ENCODE data around the gene C6orf89. TPM values are rescaled to one million over a fixed set of nuclear protein-coding genes. Genes with fewer than 3 reads are reported as not detected.
A peak's percentile ranks its signal among the peaks of the same experiment; 100 is the strongest.

The C6orf89 gene
- total RNA-seq, 1 experiment from 2014 or later = 13.2 TPM

DNA sequence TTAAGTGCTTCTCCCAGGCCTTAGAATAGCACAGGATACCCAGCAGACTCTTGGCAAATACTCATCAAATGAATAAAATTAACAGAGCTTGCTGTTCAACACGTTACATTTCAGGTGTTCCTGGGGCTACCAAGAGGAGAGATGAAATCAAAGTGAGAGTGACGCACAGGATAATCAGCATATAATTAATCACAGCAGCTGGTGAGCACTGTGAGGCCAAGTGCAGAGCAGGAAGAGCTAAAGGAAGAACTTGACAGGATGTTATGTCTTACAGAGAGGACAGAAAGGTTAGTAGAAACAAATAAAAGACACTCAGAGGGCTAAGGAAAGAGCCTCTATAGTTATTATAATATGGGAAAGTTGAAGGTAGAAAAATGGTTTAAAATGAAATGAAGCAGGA is 19.9 kb upstream of the C6orf89 start:
- peaks cover 67% of the 10 kb centered on the region for H3K36me3 Mint-ChIP-seq
- TF ChIP-seq, protein P1, sequence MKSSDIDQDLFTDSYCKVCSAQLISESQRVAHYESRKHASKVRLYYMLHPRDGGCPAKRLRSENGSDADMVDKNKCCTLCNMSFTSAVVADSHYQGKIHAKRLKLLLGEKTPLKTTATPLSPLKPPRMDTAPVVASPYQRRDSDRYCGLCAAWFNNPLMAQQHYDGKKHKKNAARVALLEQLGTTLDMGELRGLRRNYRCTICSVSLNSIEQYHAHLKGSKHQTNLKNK (CRISPR knock-in tag; IDR thresholded peaks at IDR 0.05) = no peak
- no peak for TF ChIP-seq SOX15 (CRISPR knock-in tag; IDR thresholded peaks at IDR 0.05)
- no peak for TF ChIP-seq ZNF232 (CRISPR knock-in tag; IDR thresholded peaks at IDR 0.05)
- TF ChIP-seq, protein P2, sequence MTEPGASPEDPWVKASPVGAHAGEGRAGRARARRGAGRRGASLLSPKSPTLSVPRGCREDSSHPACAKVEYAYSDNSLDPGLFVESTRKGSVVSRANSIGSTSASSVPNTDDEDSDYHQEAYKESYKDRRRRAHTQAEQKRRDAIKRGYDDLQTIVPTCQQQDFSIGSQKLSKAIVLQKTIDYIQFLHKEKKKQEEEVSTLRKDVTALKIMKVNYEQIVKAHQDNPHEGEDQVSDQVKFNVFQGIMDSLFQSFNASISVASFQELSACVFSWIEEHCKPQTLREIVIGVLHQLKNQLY (CRISPR knock-in tag; IDR thresholded peaks at IDR 0.05) = no peak
- no peak for TF ChIP-seq NR3C1 (CRISPR knock-in tag; conservative IDR thresholded peaks at IDR 0.05; ENCODE audit: low read depth)
- TF ChIP-seq ZNF138 (CRISPR knock-in tag; conservative IDR thresholded peaks at IDR 0.05) = no peak
- TF ChIP-seq ZNF317 (CRISPR knock-in tag; IDR thresholded peaks at IDR 0.05; ENCODE audit: borderline replicate concordance, low read depth) = no peak
- TF ChIP-seq, protein P3, sequence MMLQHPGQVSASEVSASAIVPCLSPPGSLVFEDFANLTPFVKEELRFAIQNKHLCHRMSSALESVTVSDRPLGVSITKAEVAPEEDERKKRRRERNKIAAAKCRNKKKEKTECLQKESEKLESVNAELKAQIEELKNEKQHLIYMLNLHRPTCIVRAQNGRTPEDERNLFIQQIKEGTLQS (CRISPR knock-in tag; conservative IDR thresholded peaks at IDR 0.05) = no peak
- TF ChIP-seq, protein P4, sequence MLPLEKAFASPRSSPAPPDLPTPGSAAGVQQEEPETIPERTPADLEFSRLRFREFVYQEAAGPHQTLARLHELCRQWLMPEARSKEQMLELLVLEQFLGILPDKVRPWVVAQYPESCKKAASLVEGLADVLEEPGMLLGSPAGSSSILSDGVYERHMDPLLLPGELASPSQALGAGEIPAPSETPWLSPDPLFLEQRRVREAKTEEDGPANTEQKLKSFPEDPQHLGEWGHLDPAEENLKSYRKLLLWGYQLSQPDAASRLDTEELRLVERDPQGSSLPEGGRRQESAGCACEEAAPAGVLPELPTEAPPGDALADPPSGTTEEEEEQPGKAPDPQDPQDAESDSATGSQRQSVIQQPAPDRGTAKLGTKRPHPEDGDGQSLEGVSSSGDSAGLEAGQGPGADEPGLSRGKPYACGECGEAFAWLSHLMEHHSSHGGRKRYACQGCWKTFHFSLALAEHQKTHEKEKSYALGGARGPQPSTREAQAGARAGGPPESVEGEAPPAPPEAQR (CRISPR knock-in tag; IDR thresholded peaks at IDR 0.05) = no peak
- TF ChIP-seq IRF1 (CRISPR knock-in tag; IDR thresholded peaks at IDR 0.05) = no peak
- TF ChIP-seq TEAD4 (CRISPR knock-in tag; IDR thresholded peaks at IDR 0.05) = no peak
- no peak for TF ChIP-seq JUN (CRISPR knock-in tag; IDR thresholded peaks at IDR 0.05)
- no peak for TF ChIP-seq USF1 (CRISPR knock-in tag; IDR thresholded peaks at IDR 0.05)
- no peaks in the 10 kb centered on the region for H3K9me3 Mint-ChIP-seq
- H3K27me3 Mint-ChIP-seq (ENCODE audit: low read depth) = no peaks in the 10 kb centered on the region
- no peak for DNase-seq (ENCODE audit: low spot score)
- no peak overlapping the region for H3K4me3 Mint-ChIP-seq
- ChIA-PET POLR2A (no interaction called here), CTCF (no interaction called here)
- H3K4me1 Mint-ChIP-seq = peaks cover 31% of the 10 kb centered on the region
- no peak overlapping the region for H3K27ac Mint-ChIP-seq
- ATAC-seq = no peak

- POLR2A ChIA-PET = no interaction called here
- Mint-ChIP-seq H3K36me3 (peaks cover 63% of the 10 kb centered on the region), H3K4me1 (peaks cover 30% of the 10 kb centered on the region), H3K27me3 (ENCODE audit: low read depth) (no peaks in the 10 kb centered on the region), H3K9me3 (no peaks in the 10 kb centered on the region), H3K27ac (peak overlapping the region; percentile 80), H3K4me3 (no peak overlapping the region)
- no peak for ATAC-seq
- CTCF ChIA-PET = interaction anchor here (0.7 to 1.3 kb wide), 2 partner anchors 8 to 85 kb away, joined by 3 read pairs; no protein-coding TSS in a partner anchor
- no peak for DNase-seq (ENCODE audit: low spot score)
- TF ChIP-seq ZNF671 (CRISPR knock-in tag; IDR thresholded peaks at IDR 0.05) (no peak), FOXP4 (CRISPR knock-in tag; IDR thresholded peaks at IDR 0.05) (no peak), E2F4 (CRISPR knock-in tag; IDR thresholded peaks at IDR 0.05; ENCODE audit: borderline replicate concordance, low read depth) (no peak), SP1 (CRISPR knock-in tag; conservative IDR thresholded peaks at IDR 0.05) (no peak), ZNF138 (CRISPR knock-in tag; conservative IDR thresholded peaks at IDR 0.05) (no peak), PRRX2 (CRISPR knock-in tag; IDR thresholded peaks at IDR 0.05) (no peak), IRF1 (CRISPR knock-in tag; IDR thresholded peaks at IDR 0.05) (no peak), OVOL2 (CRISPR knock-in tag; IDR thresholded peaks at IDR 0.05; ENCODE audit: borderline replicate concordance) (no peak), USF2 (CRISPR knock-in tag; IDR thresholded peaks at IDR 0.05) (no peak), FOXK1 (CRISPR knock-in tag; IDR thresholded peaks at IDR 0.05) (no peak), CBFB (CRISPR knock-in tag; IDR thresholded peaks at IDR 0.05; ENCODE audit: low read depth) (no peak)
- TF ChIP-seq, protein P5, sequence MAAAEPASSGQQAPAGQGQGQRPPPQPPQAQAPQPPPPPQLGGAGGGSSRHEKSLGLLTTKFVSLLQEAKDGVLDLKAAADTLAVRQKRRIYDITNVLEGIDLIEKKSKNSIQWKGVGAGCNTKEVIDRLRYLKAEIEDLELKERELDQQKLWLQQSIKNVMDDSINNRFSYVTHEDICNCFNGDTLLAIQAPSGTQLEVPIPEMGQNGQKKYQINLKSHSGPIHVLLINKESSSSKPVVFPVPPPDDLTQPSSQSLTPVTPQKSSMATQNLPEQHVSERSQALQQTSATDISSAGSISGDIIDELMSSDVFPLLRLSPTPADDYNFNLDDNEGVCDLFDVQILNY (CRISPR knock-in tag; IDR thresholded peaks at IDR 0.05) = no peak
Observed at GRCh38 chr6:36867471-36868224, 18.1 kb upstream of the C6orf89 start.

Measured in WTC11 (cell line).